ENCODE measurements around the gene ACIN1. TPM values are rescaled to one million over a fixed set of nuclear protein-coding genes. Genes with fewer than 3 reads are reported as not detected.
"Not testable (repeated sequence)": the region's sequence is repeated elsewhere in the genome, so short reads cannot be mapped to it uniquely, and the experiment has no call there.

ACIN1 gene
- total RNA-seq, 1 donor from 2014 or later, result 161 TPM

DNA sequence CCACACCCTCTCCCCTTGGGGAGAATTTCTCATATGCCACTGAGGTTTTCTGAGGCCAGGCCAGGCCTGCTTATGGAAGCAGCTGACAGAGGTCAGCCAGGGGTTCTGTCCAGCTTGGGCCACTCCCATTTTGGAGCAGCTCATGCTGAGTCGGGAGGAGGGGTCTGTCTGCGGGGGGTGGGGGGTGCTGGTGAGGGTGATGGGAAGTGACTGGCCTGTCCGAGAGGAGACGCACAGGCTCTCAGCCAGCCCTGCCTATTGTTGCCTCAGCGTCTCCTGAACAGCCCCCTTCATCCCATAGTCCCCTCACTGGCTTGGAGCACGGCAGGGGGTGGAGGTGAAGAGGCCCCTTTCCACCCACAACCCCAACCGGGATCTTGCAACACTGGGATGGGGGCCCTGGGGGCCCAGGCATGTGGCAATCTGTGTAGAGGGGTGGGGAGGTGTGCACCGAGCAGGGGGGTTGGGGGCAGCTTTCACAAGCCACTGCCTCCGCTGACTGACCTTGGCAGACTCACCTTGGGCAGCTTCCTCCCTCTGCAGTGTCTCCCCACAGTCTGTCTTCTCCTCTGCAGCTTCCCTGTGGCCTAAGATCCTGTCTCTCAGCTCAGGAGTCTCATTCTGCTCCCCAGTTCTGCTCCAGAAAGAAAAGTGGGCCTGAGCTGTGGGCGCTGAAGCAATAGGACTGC, 18.6 kb upstream of the ACIN1 start:
- ATAC-seq, result peak; percentile 5
- H3K27ac ChIP-seq, result no peak overlapping the region
- no peak overlapping the region for H3K4me3 ChIP-seq
- no peaks in the 10 kb centered on the region for H3K27me3 ChIP-seq
- H3K36me3 ChIP-seq, result no peaks in the 10 kb centered on the region
- no peak for TF ChIP-seq CTCF (IDR thresholded peaks at IDR 0.05)
- H3K4me1 ChIP-seq, result peaks cover 13% of the 10 kb centered on the region
- intact Hi-C loops (cut with DNase I), result no loop called here
- no peak for DNase-seq
- no peaks in the 10 kb centered on the region for H3K9me3 ChIP-seq

GRCh38 chr14:23112359-23113178, 17.6 kb upstream of the ACIN1 start:
- TF ChIP-seq CTCF (IDR thresholded peaks at IDR 0.05), result no peak
- no peak for DNase-seq
- Histone ChIP-seq H3K27ac (no peak overlapping the region), H3K4me3 (no peak overlapping the region), H3K36me3 (no peaks in the 10 kb centered on the region), H3K27me3 (no peaks in the 10 kb centered on the region), H3K4me1 (peaks cover 13% of the 10 kb centered on the region), H3K9me3 (no peaks in the 10 kb centered on the region)
- peak; percentile 7 for ATAC-seq
- intact Hi-C loops (cut with DNase I), result no loop called here

DNA sequence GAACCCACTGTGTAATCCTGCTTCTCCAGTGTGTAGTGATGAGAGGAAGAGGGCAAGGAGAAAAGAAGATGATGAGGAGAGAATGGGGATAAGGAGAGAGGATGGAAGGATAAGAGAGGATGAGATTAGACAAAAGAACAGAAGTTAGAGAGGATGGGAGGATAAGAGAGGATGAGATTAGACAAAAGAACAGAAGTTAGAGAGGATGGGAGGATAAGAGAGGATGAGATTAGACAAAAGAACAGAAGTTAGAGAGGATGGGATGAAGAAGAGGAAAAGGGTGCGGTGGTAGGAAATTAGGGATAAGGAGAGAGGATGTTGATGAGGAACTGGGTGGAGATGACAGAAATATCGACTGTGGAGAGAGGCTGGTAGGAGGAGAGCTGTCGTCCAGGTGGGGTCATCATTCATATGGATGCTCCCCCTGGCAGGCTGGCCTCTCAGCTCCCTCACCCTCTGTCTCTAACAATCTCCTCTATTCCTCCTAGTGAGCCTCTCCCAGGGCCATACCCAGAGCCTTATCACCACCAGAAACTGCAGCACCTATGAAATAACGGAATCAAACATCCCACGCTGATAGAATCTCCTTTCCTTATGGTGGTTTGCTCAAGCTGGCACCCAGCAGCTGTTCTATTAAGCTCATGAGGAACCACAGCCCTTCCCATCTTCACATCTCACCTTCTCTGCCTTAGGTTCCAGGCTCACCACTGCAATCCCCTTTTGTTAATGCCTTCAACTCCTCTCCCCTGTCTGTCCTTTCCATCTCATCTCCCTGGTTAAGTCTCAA, 15.8 kb upstream of the ACIN1 start:
- no peak overlapping the region for H3K4me3 ChIP-seq
- DNase-seq (no peak), ATAC-seq (no peak)
- no peak overlapping the region for H3K27ac ChIP-seq
- H3K9me3 ChIP-seq, result no peaks in the 10 kb centered on the region
- H3K27me3 ChIP-seq, result no peaks in the 10 kb centered on the region
- H3K4me1 ChIP-seq, result peaks cover 13% of the 10 kb centered on the region
- no peaks in the 10 kb centered on the region for H3K36me3 ChIP-seq
- intact Hi-C loops (cut with DNase I), result no loop called here
- no peak for TF ChIP-seq CTCF (IDR thresholded peaks at IDR 0.05)

- DNase-seq (no peak), ATAC-seq (no peak)
- Histone ChIP-seq H3K36me3 (no peaks in the 10 kb centered on the region), H3K27ac (no peak overlapping the region), H3K27me3 (no peaks in the 10 kb centered on the region), H3K4me3 (no peak overlapping the region), H3K9me3 (no peaks in the 10 kb centered on the region), H3K4me1 (peaks cover 13% of the 10 kb centered on the region)
- intact Hi-C loops (cut with DNase I), result no loop called here
- TF ChIP-seq CTCF (IDR thresholded peaks at IDR 0.05), result no peak
These were observed 14.8 kb upstream of the ACIN1 start for GRCh38 chr14:23109769-23110168.

GRCh38 chr14:23108169-23108568, 13.2 kb upstream of the ACIN1 start:
- ATAC-seq; H3K36me3 ChIP-seq; H3K27ac ChIP-seq; H3K4me1 ChIP-seq; H3K27me3 ChIP-seq; intact Hi-C loops (cut with DNase I); H3K9me3 ChIP-seq; DNase-seq; H3K4me3 ChIP-seq: not testable (repeated sequence)

DNA sequence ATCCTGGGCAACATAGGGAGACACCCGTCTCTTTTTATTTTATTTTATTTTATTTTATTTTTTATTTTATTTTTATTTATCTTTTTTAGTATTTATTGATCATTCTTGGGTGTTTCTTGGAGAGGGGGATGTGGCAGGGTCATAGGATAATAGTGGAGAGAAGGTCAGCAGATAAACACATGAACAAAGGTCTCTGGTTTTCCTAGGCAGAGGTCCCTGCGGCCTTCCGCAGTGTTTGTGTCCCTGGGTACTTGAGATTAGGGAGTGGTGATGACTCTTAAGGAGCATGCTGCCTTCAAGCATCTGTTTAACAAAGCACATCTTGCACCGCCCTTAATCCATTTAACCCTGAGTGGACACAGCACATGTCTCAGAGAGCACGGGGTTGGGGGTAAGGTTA, 12.7 kb upstream of the ACIN1 start:
- H3K27ac ChIP-seq; H3K9me3 ChIP-seq; H3K4me1 ChIP-seq; H3K36me3 ChIP-seq; intact Hi-C loops (cut with DNase I); H3K4me3 ChIP-seq; H3K27me3 ChIP-seq; DNase-seq; ATAC-seq: not testable (repeated sequence)
